ENCODE measurements around the gene KLHDC9. TPM values are rescaled to one million over a fixed set of nuclear protein-coding genes. Genes with fewer than 3 reads are reported as not detected.

Gene KLHDC9
- total and polyA plus RNA-seq, 7 donors = 0.34 to 5.9 (median 2.7) TPM

DNA sequence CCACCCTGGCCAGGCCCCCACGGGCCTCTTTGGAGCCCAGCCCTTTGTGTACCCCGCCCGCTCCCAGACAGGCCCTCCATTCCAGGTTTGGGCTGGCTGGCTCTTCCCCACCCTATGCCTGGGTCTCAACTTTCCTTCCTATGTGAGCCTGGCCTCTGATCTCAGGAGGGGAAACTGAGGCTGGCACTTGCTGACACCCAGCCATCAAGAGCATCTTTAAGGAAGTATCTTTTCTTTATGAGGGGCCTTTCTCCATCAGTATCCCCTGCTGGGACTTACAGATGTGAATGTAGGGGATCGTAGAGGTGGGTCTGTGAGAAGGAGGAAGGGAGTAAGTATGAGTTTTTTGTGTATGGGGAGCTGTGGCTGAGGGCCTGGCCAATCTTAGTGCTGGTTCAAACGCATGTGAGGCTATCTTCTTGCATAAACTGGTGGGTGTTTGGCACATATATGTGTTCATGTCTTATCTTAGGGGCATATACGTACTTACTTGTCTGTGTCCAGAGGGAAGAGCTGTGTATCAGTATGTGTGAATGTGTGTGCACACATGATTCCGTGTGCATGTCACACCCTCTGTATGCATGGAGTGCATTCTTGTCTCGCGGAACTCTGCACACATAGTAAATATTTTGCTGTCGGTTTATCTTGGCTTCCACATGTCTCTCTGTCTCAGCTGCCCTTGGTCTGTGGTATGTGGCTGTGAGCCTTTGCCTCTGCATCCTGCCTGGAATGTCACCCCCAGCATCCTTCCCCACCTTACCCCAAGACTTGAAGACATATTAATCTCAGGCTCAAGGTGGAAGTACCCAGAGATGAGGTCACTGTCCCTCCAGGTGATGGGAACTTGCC, 14.2 kb upstream of the KLHDC9 start:
- Histone ChIP-seq H3K9me3 (no peaks in the 10 kb centered on the region), H3K4me1 (no peaks in the 10 kb centered on the region), H3K27me3 (ENCODE audit: insufficient read depth in 3 of 3, low read length in 2 of 3) (peaks cover 0 to 4% (median 0%) of the 10 kb centered on the region in 3 donors), H3K36me3 (ENCODE audit: insufficient read depth in 1 of 2, low read depth in 1 of 2) (no peaks in the 10 kb centered on the region), H3K27ac (no peak overlapping the region), H3K4me3 (no peak overlapping the region)
- intact Hi-C loops (cut with DNase I) = no loop called here
- TF ChIP-seq, protein P1, sequence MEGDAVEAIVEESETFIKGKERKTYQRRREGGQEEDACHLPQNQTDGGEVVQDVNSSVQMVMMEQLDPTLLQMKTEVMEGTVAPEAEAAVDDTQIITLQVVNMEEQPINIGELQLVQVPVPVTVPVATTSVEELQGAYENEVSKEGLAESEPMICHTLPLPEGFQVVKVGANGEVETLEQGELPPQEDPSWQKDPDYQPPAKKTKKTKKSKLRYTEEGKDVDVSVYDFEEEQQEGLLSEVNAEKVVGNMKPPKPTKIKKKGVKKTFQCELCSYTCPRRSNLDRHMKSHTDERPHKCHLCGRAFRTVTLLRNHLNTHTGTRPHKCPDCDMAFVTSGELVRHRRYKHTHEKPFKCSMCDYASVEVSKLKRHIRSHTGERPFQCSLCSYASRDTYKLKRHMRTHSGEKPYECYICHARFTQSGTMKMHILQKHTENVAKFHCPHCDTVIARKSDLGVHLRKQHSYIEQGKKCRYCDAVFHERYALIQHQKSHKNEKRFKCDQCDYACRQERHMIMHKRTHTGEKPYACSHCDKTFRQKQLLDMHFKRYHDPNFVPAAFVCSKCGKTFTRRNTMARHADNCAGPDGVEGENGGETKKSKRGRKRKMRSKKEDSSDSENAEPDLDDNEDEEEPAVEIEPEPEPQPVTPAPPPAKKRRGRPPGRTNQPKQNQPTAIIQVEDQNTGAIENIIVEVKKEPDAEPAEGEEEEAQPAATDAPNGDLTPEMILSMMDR (IDR thresholded peaks at IDR 0.05) = no peak
- ATAC-seq (no peak), DNase-seq (no peak)
- 74 to 87% (median 77%) methylated on average over 10 of the region's 10 CpGs for WGBS, 3 donors

DNA sequence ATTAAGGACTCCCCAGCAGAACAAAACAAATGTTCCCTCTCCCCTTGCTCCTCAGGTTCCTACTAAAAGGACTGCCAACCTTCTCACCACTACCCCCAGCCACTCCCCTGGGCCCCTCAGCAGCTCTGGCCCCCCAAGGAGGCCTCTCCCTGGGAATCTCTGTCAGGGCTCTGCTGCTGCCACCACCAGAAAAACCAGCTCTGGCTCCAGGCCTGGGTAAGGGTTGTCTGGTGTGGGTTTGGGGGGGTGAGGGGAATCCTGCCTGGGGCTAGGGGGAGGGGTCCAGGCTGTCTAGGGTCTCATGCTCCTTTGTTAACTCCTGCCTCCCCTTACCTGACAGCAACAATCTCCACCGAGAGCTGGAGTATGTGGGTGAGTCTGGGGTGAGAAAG, 13.6 kb upstream of the KLHDC9 start:
- WGBS, 3 donors = 77 to 100% (median 92%) methylated on average over 1 of the region's 1 CpG
- intact Hi-C loops (cut with DNase I) = no loop called here

DNA sequence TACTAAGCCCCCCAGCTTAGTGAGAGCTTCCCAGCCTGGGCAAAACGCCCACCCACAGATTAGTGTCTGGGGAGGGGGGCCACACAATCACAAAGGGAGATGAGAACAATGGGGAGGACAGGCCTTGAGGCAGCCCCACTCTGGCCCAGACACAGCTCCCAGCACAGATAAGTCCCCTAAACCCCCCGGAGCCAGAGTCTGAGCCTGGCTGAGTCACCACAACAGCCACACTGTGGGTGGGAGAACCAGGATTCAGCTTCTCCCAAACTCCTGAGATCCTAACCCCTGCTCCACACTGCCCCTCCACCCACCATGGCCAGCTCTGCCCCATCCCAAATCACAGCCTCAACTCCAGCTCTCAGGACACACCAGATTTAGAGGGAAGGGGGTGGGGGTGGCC, 13.0 kb upstream of the KLHDC9 start:
- intact Hi-C loops (cut with DNase I) = no loop called here

More for the DNA sequence above, 13.6 kb upstream of the KLHDC9 start:
- Histone ChIP-seq H3K27ac (no peak overlapping the region), H3K4me1 (no peaks in the 10 kb centered on the region), H3K36me3 (ENCODE audit: insufficient read depth in 1 of 2, low read depth in 1 of 2) (no peaks in the 10 kb centered on the region), H3K27me3 (ENCODE audit: insufficient read depth in 3 of 3, low read length in 2 of 3) (peaks cover 0 to 3% (median 0%) of the 10 kb centered on the region in 3 donors), H3K9me3 (no peaks in the 10 kb centered on the region), H3K4me3 (no peak overlapping the region)
- no peak for ATAC-seq
- no peak for DNase-seq
- TF ChIP-seq, protein P1 (IDR thresholded peaks at IDR 0.05) = no peak

DNA sequence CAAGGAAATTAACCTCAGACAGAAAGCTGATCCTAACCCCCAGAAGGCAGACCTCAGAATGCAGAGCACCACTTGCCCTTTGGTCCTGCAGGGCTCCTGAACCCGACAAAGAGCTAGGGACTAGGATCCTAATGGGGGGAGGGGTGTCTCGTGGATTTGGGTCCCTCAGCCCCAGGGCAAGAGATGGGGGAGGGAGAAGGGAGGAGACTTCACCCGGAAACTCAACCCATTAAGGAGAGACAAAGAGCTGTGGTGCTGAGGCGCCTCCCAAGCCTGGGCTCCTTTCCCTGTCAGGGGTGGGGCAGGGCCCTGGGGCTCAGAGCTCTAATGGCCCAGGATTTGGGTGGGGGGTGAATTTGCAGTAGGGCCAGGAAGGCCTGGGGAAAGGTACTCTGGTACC, 11.7 kb upstream of the KLHDC9 start:
- intact Hi-C loops (cut with DNase I) = no loop called here
- Histone ChIP-seq H3K9me3 (no peaks in the 10 kb centered on the region), H3K36me3 (ENCODE audit: insufficient read depth in 1 of 2, low read depth in 1 of 2) (no peaks in the 10 kb centered on the region), H3K27ac (no peak overlapping the region), H3K4me3 (no peak overlapping the region), H3K4me1 (no peaks in the 10 kb centered on the region), H3K27me3 (ENCODE audit: insufficient read depth in 3 of 3, low read length in 2 of 3) (no peaks in the 10 kb centered on the region)
- no peak for DNase-seq
- TF ChIP-seq, protein P1 (IDR thresholded peaks at IDR 0.05) = no peak
- ATAC-seq = no peak
- 54 to 65% (median 60%) methylated on average over 4 of the region's 4 CpGs for WGBS, 3 donors

More for the DNA sequence above, 13.0 kb upstream of the KLHDC9 start:
- TF ChIP-seq, protein P1 (IDR thresholded peaks at IDR 0.05) = no peak
- Histone ChIP-seq H3K27me3 (ENCODE audit: insufficient read depth in 3 of 3, low read length in 2 of 3) (no peaks in the 10 kb centered on the region), H3K36me3 (ENCODE audit: insufficient read depth in 1 of 2, low read depth in 1 of 2) (no peaks in the 10 kb centered on the region), H3K9me3 (no peaks in the 10 kb centered on the region), H3K4me1 (no peaks in the 10 kb centered on the region), H3K4me3 (no peak overlapping the region), H3K27ac (no peak overlapping the region)
- 57 to 69% (median 65%) methylated on average over 2 of the region's 2 CpGs for WGBS, 3 donors
- ATAC-seq (no peak), DNase-seq (no peak)

All from psoas muscle (tissue), 8 donors.